Stimulated activated CD8-positive, alpha-beta memory T cell treated with anti-CD3 and anti-CD28 coated beads, Interleukin-12 subunit alpha, Interleukin-12 subunit beta, amount 100 ng/mL, for 1 hour (primary cell): ENCODE data around the gene VPS13D.
A peak's percentile ranks its signal among the peaks of the same experiment; 100 is the strongest.

ENCODE experiments used
- DNase-seq: peaks from one replicate; pipeline ENCODE4 v3.0.0-alpha.2; 2020; ENCODE audit warnings: low read depth

The VPS13D gene

DNA sequence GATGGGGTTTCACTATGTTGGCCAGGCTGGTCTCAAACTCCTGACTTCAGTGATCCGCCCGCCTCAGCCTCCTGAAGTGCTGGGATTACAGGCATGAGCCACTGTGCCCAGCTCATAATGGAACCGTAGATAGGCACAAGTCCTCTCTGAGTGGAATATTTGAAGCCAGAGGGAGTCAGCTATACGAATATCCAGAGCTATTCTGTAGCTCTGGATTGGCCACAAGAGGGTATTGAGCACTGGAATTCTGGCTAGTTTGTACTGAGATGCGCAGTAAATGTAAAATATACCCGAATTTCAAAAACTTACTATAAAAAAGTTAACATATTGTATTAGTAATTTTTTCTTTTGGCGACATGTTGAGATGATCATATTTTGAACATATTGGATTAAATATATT lies 851 bp upstream of the VPS13D start:
- no peak for DNase-seq

DNA sequence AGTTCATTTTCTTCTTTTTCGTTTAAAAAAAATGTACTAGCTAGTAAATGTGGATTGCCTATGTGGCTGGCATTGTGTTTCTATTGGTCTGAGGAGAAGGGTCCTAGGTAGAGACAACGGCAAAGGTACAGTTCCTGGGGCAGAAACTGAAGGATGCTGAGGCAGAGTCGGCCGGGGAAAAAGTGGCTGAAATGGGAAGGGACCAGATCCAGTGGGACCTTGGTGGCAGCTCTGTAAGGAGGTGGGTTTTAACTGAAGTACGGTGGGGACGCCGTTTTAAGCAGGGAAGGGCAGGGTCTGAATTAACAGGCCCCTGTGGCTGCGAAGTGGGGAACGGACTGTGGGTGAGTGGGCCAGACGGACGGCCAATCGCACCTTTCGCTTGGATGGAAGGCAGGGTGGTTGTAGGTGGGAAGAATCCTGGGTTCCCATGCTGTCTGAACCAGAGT lies 420 bp upstream of the VPS13D start:
- no peak for DNase-seq

DNA sequence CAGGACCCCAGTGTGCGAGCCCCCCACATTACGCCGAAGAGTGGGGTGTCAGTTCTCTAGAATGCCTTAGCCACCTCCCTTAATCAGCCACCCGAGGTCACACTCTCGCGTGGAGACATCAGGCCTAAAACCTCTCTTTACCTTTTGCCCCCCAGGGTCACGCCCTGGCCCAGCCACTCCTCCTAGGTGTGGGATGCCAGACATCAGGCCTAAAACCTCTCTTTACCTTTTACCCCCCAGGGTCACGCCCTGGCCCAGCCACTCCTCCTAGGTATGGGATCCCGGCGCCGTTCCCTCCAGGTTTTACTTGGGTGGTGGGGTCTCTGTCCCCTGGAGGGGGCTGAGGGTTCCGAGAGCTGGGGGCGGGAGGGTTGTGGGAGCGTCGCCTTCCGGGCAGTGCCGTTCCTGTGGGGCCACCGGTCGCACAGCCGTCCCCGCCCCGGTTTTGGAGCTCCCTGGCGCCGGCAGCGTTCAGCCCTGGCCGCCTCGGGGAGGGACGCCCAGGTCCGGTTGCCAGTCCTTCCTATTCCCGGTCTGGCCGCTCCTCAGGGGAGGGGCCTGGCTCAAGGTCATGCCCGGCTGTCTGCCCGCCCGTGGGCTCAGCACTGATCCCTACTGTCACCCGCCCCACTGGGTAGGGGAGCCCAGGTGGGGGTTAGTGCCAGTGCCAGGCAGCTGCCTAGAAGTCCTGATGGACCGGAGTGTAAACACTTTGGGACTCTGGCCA lies 882 bp downstream of the VPS13D start:
- no peak for DNase-seq

GRCh38 chr1:12231276-12231595 lies 1.4 kb downstream of the VPS13D start:
- DNase-seq, result no peak

- no peak for DNase-seq
These were observed 2.4 kb downstream of the VPS13D start for GRCh38 chr1:12232221-12232620.

DNA sequence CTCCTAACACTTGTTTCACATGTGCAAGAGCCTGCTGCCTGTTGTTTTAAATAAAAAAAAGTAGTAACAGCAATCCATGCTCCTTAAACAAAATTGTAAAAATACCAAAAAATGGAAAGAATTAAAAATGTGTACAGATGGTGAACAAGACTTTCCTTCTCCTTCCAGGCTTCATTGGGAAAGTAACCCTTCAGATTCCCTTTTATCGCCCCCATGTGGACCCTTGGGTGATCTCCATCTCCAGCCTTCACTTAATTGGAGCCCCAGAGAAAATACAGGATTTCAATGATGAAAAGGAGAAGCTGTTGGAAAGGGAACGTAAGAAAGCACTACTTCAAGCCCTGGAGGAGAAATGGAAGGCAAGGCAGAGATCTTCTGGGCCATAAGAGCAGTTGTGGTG lies 14.2 kb downstream of the VPS13D start:
- no peak for DNase-seq

DNA sequence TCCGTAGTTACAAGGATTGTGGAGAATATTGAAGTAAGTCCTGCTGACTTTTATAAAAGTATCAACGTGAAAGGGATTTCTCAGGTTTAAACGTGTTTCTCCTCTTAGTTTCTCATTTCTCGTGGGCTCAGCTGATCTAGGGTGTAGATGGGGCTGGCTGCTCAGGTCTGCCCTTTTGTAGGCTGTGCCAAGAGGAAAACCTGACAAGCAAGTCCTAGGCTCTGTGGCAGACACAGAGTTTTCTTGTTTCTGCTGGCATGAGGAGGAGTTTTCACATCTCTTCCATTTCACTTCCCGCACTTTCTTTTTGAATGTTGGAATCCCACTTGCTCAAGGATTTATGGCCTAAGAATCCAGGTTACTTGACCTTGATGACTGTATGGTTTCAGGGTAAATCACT lies 14.8 kb downstream of the VPS13D start:
- no peak for DNase-seq

GRCh38 chr1:12245116-12245515 lies 15.3 kb downstream of the VPS13D start:
- DNase-seq, result no peak

GRCh38 chr1:12245733-12246132 lies 15.9 kb downstream of the VPS13D start:
- no peak for DNase-seq

DNA sequence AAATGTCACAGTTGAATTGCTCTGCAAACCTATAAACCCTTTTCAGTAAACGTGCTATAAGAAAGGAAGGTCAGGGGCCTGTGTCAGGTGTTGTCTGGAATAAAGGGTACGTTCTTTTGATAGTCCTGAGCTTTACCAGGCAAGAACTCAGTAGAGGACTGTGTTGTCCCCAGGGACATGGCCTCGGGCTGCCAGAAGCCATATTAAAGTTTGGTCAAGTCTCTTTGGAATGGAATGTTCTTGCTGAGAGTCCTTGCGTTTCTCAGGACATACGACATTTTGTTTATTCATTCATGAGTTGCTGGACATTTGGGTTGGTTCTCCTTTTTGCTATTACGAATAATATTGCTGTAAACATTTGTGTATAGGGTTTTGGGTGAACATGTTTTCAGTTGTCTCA lies 16.8 kb downstream of the VPS13D start:
- DNase-seq, result no peak

DNA sequence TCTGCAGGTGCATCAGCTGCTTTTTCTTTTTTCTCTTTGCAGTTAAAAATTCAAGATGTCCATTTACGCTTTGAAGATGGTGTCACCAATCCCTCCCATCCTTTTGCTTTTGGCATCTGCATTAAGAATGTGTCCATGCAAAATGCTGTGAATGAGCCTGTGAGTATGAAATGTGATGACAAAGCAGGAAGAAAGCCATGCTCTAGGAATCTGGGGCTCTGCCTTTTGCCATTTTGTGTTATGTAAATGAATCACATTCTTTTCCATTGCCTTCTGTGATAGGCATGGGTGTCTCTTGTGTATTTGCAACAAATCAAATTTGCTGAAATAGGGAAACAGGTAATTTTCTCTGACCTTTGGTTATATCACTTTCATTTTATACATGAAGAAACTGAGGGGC lies 19.4 kb downstream of the VPS13D start:
- DNase-seq, result no peak

DNA sequence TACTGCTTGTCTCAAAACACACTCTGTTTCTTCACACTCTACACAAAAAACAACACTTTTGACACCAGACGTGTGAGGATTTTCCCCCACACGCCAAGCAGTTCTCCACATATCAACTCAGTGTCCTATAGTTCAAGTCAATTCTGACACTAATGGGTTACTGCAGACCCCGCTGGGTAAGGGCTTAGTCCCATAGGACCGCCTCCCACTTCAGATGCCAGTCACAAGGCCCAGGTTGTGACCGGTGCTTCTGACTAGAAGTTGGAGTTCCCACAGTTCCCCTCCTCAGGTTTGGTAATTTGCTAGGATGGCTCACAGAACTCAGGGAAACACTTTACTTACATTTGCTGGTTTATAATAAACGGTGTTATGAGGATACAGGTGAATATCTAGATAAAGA lies 19.9 kb downstream of the VPS13D start:
- no peak for DNase-seq

GRCh38 chr1:12251442-12251841 lies 21.6 kb downstream of the VPS13D start:
- DNase-seq, result no peak

DNA sequence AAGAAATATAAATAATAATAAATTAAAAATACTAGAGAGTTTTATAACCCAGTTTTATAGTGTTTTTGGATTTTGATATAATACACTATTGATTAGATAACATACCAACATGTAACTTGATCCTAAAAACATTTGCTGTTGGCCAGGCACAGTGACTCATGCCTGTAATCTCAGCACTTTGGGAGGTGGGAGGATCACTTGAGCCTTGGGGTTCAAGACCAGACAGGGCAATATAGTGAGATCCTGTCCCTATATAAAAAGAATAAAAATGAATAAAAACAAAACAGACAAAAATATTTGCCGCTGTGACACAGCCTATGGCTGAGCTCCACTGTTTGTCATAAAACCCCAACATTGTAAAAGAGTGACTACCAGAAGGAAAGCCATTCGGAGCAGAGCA lies 26.1 kb downstream of the VPS13D start:
- no peak for DNase-seq

GRCh38 chr1:12258272-12258671 lies 28.4 kb downstream of the VPS13D start:
- no peak for DNase-seq

GRCh38 chr1:12269351-12269750 lies 39.5 kb downstream of the VPS13D start:
- DNase-seq, result no peak

- no peak for DNase-seq
These were observed 41.2 kb downstream of the VPS13D start for GRCh38 chr1:12271033-12271432.

- DNase-seq, result no peak
These were observed 42.9 kb downstream of the VPS13D start for GRCh38 chr1:12272770-12273169.

DNA sequence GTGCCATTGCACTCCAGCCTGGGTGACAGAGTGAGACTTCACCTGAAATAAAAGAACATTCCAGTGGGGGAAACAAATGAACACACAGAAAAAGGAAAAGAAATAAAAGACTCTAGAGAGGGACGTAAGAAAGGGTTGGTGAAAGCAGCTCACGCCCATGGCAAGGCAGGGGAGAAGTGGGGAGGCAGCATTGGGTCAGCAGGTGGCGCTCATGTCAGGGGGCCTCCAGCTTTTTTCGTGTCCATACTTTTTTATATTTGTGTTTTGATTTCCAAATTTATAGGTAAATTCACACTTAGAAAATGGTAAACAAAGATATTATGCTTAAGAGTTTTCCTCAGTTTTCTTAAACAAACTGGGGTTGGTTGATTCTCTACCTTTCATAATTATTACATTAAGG lies 45.5 kb downstream of the VPS13D start:
- DNase-seq, result peak; percentile 4

DNA sequence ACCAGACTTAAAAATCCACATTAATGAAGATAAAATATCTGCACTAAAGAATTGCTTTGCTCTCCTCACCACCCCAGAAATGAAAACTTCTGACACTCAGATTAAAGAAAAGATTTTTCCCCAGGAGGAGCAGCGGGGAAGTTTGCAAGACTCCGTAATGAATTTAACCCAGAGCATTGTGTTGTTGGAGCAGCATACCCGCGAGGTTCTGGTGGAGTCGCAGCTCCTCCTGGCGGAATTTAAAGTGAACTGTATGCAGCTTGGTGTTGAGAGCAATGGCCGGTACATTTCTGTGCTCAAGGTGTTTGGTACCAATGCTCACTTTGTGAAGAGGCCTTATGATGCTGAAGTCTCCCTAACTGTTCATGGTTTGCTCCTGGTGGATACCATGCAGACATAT lies 46.4 kb downstream of the VPS13D start:
- no peak for DNase-seq

GRCh38 chr1:12279003-12279402 lies 49.2 kb downstream of the VPS13D start:
- DNase-seq, result no peak

- no peak for DNase-seq
These were observed 50.1 kb downstream of the VPS13D start for GRCh38 chr1:12279728-12280464.

- DNase-seq, result no peak
These were observed 52.3 kb downstream of the VPS13D start for GRCh38 chr1:12282142-12282541.

GRCh38 chr1:12284486-12284885 lies 54.7 kb downstream of the VPS13D start:
- no peak for DNase-seq
